ENCODE data around the gene MSGN1.

The MSGN1 gene

DNA sequence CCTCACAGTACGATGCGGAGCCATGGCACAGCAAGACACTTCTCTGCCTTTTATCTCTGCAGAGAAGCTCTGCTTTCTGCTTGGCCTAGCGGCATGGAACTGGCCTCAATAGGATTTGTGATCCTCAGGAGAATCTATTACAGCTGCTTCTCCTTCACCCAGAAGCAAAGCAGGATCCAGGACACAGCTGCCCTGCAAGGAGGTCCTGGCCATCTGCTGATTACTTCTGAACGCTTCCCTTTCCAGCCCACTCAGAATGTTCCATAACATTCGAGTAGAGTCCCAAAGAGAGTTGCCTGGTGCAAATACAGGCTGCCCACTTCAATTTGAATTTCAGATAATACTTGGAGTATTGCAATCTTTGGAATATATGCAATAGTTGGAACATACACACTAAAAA, 33.0 kb downstream of the MSGN1 start:
- ATAC-seq = no peak

DNA sequence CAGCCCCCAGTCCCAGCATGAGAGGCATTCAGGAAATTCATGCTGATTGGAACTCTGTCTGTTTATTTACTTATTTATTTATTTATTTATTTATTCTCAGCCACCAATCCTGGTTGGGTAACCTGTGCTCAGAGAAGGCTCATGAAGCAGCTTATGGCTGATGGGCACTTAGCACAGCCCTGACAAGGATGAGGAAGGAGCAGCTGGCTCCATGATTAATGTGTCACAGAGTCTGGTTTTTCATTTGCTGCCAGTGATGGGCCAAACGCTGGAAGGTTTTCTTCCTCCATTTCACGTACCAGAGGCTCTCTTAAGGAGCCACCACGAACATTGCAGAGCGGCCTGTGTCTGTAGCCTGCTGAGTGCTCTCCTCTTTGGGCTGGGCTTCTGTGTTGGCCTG, 33.9 kb downstream of the MSGN1 start:
- ATAC-seq (no peak), DNase-seq (no peak)

More for the DNA sequence above, 33.0 kb downstream of the MSGN1 start:
- no peak for DNase-seq

DNA sequence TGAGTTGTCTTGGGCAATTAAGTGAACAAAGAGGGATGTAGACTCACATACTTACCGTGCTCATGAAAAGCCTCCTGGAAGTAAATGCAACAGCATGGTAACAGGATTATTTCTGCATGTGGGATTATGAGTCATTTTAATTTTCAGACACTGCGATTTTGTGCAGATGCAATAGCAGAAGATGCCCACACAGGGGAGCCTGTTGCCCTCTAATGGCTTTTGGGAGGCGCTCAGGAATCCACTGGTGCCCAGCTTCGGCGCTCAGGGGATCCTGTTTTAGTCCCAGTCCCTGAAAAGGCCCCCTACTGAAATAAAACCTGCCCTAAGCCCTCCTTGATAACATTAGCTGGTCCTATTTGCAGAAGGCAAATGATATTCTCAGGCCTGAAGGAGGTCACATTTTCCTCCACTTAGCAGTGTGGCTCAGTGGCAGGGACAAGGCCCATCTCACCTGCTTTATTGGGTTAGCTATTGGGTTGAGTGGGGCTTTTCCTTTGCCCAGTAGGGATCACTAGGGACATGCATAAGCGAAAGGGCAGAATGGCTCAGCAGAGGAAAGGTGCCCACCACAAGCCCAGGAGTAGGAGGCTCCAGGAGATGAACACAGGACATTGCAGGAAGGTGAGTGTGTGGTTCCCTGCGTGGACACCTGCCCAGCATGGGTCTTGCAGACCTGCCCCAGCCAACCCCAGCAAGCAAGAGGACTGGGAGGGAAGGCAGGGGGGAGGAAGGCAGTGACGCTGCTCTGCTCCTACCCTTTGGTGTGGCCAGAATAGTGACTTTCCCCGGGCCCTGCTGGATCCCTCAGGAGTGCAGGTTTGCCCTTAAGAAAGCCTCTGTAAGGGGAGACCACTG, 35.7 kb downstream of the MSGN1 start:
- DNase-seq (peak; percentile 30), ATAC-seq (peak; percentile 57)

DNA sequence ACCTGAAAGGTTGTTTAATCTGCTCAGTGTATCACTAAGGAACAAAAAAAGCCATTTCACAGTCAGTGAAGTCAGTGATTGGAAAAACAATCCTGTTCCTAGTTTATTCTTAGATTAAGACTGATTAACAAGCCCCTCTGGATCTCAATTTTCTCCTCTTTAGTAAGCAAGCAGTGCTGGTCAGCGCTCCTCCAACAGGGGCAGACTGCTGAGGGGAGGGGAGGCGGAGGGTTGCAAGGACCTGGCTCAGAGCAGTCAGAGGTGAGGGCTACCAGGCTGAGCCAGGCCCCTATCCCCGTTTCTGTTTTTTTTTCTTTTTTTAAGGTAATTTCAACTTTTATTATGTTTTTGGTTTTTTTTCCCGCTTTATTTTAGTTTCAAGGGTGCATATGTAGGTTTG, 37.5 kb downstream of the MSGN1 start:
- DNase-seq (no peak), ATAC-seq (no peak)

DNA sequence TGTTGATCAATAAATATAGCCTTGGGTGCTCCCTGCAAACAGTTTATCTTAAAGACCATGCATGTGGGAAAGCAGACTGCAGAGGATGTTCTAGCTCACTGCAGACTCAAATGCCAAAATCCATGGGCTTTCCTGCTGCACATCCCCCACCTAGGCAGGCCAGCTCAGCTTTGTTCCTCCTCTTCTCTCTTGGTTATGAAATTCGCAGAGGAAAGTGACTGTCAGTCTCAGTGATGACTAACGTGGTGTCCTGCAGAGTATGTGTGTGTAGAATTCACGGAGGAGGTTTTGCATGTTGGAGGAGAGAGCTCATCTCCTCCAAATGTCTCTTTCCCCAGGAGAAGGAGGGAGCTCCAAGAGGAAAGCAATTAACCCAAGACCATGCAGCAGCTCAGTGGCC, 40.8 kb downstream of the MSGN1 start:
- ATAC-seq (no peak), DNase-seq (no peak)

DNA sequence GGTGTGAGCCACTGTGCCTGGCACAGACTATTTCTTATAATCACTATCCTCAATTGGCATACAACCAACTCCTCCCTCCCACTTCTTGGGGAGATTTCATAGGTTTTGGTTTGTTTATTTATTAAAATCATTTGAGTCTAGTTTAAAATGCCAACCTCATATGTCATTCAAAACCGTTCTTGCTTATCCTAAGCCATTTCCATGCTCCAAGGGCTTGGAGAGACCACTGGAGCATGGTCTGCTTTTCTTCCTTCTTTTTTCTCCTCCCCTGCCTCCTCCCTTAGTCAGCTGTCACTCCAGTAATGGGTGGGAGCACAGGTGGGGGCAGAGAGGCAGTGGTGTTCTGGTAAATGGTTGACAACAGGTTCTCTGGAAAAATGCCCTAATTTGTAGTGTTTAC, 41.8 kb downstream of the MSGN1 start:
- ATAC-seq (no peak), DNase-seq (no peak)

DNA sequence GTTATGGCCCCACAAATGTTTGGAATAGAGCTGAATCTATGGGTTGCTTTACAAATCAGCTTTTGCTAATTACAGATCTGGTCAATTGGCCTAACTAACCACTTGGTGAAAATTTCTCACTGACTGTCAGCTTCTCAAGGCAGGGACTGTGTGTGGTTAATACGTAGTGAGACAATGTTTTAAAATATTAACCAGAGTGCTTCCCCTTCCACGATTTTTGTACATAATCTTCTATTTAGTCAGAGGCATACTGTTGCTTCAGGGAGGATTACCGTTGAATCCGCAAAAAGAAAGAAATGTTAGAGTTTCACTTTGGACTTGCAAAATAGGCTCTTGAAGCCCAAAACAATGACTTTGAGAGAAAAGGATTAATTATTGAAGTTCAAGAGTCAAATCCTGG, 47.3 kb downstream of the MSGN1 start:
- ATAC-seq = no peak

DNA sequence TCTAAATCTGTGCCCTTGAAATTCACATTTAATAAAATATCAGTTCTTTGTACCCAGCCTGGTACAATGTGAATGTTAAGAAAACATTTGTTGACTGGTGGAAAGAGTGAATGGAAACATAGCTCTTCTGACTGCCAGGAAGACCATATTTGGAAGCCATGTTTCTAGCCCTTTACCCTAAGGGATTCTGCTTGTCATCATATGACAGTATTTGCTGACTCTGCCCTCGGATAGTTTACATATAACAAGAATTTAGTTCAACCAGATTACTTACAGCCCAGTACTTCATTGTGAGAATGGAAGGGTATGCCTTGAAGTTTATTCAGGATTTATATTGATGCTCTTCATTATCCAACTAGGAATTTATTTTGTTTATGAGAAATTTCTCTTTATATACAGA, 48.4 kb downstream of the MSGN1 start:
- DNase-seq (no peak), ATAC-seq (no peak)

More for the DNA sequence above, 47.3 kb downstream of the MSGN1 start:
- no peak for DNase-seq

DNA sequence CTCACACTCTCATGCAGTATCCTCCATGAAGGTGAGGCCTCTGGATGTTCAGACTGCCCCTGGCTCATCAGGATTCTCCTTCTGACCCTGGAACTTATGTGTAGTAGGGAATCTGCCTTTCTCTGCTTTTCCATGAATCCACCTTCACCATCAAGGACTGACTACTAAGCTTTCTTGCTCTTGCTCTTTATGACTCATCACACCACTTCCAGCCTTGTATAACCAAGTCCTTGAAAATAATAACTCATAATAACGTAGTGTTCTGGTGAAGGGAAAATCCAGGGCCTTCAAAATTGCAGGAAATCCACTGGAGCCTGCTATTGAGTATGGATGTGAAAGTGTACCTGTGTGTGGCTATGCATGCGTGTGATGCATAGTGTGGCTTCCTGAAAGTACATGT, 50.9 kb downstream of the MSGN1 start:
- no peak for ATAC-seq
- DNase-seq = no peak
